ENCODE results near the gene SFPQ. TPM values are rescaled to one million over a fixed set of nuclear protein-coding genes. Genes with fewer than 3 reads are reported as not detected.

Gene SFPQ
- total and polyA plus RNA-seq, 2 experiments from 2014 or later, result 170 to 183 TPM

DNA sequence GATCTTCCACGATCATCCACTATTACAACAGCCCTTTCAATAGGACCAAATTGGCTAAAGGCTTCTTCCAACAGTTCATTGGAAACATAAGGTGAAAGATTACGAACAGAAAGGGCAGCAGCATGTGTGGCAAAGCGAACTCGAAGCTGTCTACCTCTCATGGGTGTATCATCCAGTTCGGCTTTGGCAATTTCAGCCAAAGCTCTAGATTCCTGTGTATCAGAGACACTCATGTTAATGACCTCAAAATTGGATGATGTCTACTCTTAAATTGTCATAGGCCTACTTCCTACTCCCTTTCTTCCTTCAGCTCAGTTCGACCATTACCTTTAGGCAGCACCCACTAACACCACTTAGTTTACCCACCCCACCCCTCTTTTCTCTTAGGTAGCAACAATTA, 2.2 kb downstream of the SFPQ start:
- Histone ChIP-seq H3K4me1 (ENCODE audit: insufficient read depth) (peaks cover 39% of the 10 kb centered on the region), H3K79me2 (peaks cover 71% of the 10 kb centered on the region), H3K36me3 (replicated peaks; ENCODE audit: insufficient read depth, low read depth) (peaks cover 4% of the 10 kb centered on the region), H4K20me1 (ENCODE audit: insufficient read depth, poor library complexity, severe bottlenecking) (peaks cover 61% of the 10 kb centered on the region), H3K4me3 (peak overlapping the region; percentile 100), H2AFZ (no peak overlapping the region), H3K9me2 (replicated peaks; ENCODE audit: insufficient read depth) (no peaks in the 10 kb centered on the region), H3K27ac (no peak overlapping the region), H3K4me2 (peak overlapping the region; percentile 91), H3K27me3 (no peaks in the 10 kb centered on the region), H3K9me3 (ENCODE audit: low read depth) (no peaks in the 10 kb centered on the region)
- no peak for DNase-seq (ENCODE audit: low spot score)
- 8% methylated on average over 6 of the region's 6 CpGs for WGBS (ENCODE audit: low lambda C conversion rate, missing lambda C conversion rate)
- TF ChIP-seq, protein P1, sequence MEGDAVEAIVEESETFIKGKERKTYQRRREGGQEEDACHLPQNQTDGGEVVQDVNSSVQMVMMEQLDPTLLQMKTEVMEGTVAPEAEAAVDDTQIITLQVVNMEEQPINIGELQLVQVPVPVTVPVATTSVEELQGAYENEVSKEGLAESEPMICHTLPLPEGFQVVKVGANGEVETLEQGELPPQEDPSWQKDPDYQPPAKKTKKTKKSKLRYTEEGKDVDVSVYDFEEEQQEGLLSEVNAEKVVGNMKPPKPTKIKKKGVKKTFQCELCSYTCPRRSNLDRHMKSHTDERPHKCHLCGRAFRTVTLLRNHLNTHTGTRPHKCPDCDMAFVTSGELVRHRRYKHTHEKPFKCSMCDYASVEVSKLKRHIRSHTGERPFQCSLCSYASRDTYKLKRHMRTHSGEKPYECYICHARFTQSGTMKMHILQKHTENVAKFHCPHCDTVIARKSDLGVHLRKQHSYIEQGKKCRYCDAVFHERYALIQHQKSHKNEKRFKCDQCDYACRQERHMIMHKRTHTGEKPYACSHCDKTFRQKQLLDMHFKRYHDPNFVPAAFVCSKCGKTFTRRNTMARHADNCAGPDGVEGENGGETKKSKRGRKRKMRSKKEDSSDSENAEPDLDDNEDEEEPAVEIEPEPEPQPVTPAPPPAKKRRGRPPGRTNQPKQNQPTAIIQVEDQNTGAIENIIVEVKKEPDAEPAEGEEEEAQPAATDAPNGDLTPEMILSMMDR (IDR thresholded peaks at IDR 0.05; ENCODE audit: poor library complexity), result no peak
- no peak for TF ChIP-seq EZH2phosphoT487 (IDR thresholded peaks at IDR 0.05; ENCODE audit: low read depth, severe bottlenecking, unreplicated experiment)
- no peak for TF ChIP-seq EZH2 (IDR thresholded peaks at IDR 0.05; ENCODE audit: borderline replicate concordance)

DNA sequence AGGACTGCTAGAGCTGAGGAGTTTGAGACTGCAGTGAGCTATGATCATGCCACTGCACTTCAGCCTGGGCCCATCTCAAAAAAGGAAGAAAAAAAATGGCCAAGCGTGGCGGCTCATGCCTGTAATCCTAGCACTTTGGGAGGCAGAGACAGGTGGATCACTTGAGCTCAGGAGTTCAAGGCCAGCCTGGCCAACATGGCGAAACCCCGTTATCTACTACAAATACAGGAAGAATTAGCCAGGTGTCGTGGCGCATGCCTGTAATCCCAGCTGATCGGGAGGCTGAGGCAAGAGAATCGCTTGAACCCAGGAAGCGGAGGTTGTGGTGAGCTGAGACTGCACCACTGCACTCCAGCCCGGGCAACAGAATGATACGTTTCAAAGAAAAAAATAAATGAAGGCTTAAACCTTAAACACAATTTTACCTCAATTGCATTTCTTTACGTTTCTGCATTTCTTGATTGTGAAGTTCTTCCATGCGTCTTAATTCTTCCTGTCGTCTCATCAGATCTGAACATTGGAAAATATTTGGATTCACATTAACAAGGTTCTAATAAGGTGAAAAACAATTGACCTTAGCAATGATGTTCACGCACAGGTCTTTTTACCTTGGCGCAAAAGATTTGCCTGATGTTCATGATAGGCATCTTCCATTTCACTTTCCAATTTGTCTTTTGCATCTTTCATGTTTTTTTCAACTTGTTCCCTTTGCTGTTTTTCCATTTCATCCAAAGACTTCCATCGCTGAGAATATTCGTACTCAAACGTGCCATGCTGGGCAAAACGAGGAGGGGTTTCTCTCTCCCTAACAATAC, 4.2 kb downstream of the SFPQ start:
- H3K9me2 ChIP-seq (replicated peaks; ENCODE audit: insufficient read depth), result no peaks in the 10 kb centered on the region
- H3K27ac ChIP-seq, result no peak overlapping the region
- H3K27me3 ChIP-seq, result no peaks in the 10 kb centered on the region
- peak overlapping the region; percentile 91 for H3K4me2 ChIP-seq
- H3K9me3 ChIP-seq (ENCODE audit: low read depth), result no peaks in the 10 kb centered on the region
- peaks cover 91% of the 10 kb centered on the region for H3K79me2 ChIP-seq
- H4K20me1 ChIP-seq (ENCODE audit: insufficient read depth, poor library complexity, severe bottlenecking), result peaks cover 81% of the 10 kb centered on the region
- H2AFZ ChIP-seq, result no peak overlapping the region
- peaks cover 39% of the 10 kb centered on the region for H3K4me1 ChIP-seq (ENCODE audit: insufficient read depth)
- DNase-seq (ENCODE audit: low spot score), result no peak
- TF ChIP-seq, protein P1 (IDR thresholded peaks at IDR 0.05; ENCODE audit: poor library complexity), result no peak
- no peak for TF ChIP-seq EZH2 (IDR thresholded peaks at IDR 0.05; ENCODE audit: borderline replicate concordance)
- TF ChIP-seq EZH2phosphoT487 (IDR thresholded peaks at IDR 0.05; ENCODE audit: low read depth, severe bottlenecking, unreplicated experiment), result no peak
- WGBS (ENCODE audit: low lambda C conversion rate, missing lambda C conversion rate), result 82% methylated on average over 20 of the region's 20 CpGs
- H3K36me3 ChIP-seq (replicated peaks; ENCODE audit: insufficient read depth, low read depth), result peaks cover 10% of the 10 kb centered on the region
- H3K4me3 ChIP-seq, result peak overlapping the region; percentile 100

DNA sequence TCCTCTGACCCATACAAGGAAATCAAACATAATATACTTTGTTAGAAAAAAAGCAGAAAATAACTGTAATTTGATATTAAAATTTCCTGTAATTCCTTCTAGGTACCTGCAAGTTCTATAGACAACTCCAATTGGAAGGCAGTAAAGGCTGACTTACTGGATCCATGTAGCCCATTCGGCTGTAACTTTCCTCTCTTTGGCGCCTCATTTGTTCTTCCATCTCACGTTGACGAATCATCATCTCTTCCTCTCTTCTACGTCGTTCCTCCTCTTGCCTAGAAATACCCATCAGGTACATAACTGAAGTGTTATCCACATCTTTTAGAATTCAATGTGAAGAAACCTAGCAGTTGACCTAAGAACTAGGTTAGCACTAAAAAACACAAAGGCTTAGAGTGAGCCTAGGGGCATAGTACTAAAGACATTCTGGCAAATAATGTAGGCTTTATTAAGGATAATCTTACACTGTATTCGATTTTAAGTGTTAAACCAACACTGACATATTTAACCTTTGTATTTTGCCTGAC, 5.1 kb downstream of the SFPQ start:
- Histone ChIP-seq H3K36me3 (replicated peaks; ENCODE audit: insufficient read depth, low read depth) (peaks cover 10% of the 10 kb centered on the region), H3K9me3 (ENCODE audit: low read depth) (no peaks in the 10 kb centered on the region), H3K79me2 (peaks cover 100% of the 10 kb centered on the region), H2AFZ (no peak overlapping the region), H3K9me2 (replicated peaks; ENCODE audit: insufficient read depth) (no peaks in the 10 kb centered on the region), H3K4me3 (no peak overlapping the region), H3K27ac (no peak overlapping the region), H3K4me2 (peak overlapping the region; percentile 91), H3K4me1 (ENCODE audit: insufficient read depth) (peaks cover 46% of the 10 kb centered on the region), H4K20me1 (ENCODE audit: insufficient read depth, poor library complexity, severe bottlenecking) (peaks cover 90% of the 10 kb centered on the region), H3K27me3 (no peaks in the 10 kb centered on the region)
- TF ChIP-seq, protein P1 (IDR thresholded peaks at IDR 0.05; ENCODE audit: poor library complexity), result no peak
- TF ChIP-seq EZH2phosphoT487 (IDR thresholded peaks at IDR 0.05; ENCODE audit: low read depth, severe bottlenecking, unreplicated experiment) (no peak), EZH2 (IDR thresholded peaks at IDR 0.05; ENCODE audit: borderline replicate concordance) (no peak)
- no peak for DNase-seq (ENCODE audit: low spot score)
- WGBS (ENCODE audit: low lambda C conversion rate, missing lambda C conversion rate), result 86% methylated on average over 7 of the region's 7 CpGs
